T-cell (primary cell): ENCODE results near the gene PTK6. TPM values are rescaled to one million over a fixed set of nuclear protein-coding genes. Genes with fewer than 3 reads are reported as not detected.

ENCODE experiments used
- ATAC-seq, 4 experiments: fragments of 200-7000 bp in 3 of 4; fragments of 150-1000 bp in 1 of 4; cut with Tn5 transposase; replicated peaks in 1 of 4; 1 replicate in 3 of 4; 2 replicates in 1 of 4; pipeline ENCODE4 v1.10.0; 2021; ENCODE audit warnings: moderate library complexity in 3 of 4, mild to moderate bottlenecking in 2 of 4, moderate number of reproducible peaks in 1 of 4
- CTCF ChIA-PET, 2 donors: fragments of 300-600 bp; sonication (Branson Sonifier 250); formaldehyde crosslinking; loops; one replicate each; lab custom pipeline; 2022; ENCODE audit warnings: antibody characterized with exemption in 2 of 2; lab: Charles Lee
- POLR2A ChIA-PET, 2 donors: fragments of 300-600 bp; sonication (Branson Sonifier 250); formaldehyde crosslinking; loops; one replicate each; lab custom pipeline; 2022; ENCODE audit warnings: antibody characterized with exemption in 2 of 2; lab: Charles Lee
- DNase-seq, 35 experiments: peaks; one replicate each; pipeline versions ENCODE4 v3.0.0 to v3.0.0-alpha.2; 2013 to 2023
- H3K27ac ChIP-seq: one replicate; pipeline ENCODE4 v1.5.1; 2013; ENCODE audit warnings: low read length
- H3K27me3 ChIP-seq, 2 experiments: replicated peaks in 1 of 2; 1 replicate in 1 of 2; 2 replicates in 1 of 2; pipeline versions ENCODE4 v1.6.1 to v1.7.0; 2013; ENCODE audit warnings: low read length in 1 of 2, mixed read lengths in 1 of 2; ENCODE audit not compliant: control insufficient read depth in 2 of 2, insufficient read depth in 2 of 2; ENCODE audit errors: extremely low read depth in 1 of 2
- H3K36me3 ChIP-seq, 2 donors: 1 replicate in 1 of 2; 2 replicates in 1 of 2; pipeline versions ENCODE4 v1.6.1 to v1.7.0; 2013; ENCODE audit warnings: low read length in 1 of 2; ENCODE audit not compliant: control insufficient read depth in 2 of 2, insufficient read depth in 1 of 2; ENCODE audit errors: extremely low read depth in 1 of 2
- H3K4me1 ChIP-seq, 2 experiments: 1 replicate in 1 of 2; 2 replicates in 1 of 2; pipeline versions ENCODE4 v1.6.1 to v1.7.0; 2013; ENCODE audit warnings: low read length in 2 of 2, mixed read lengths in 1 of 2; ENCODE audit not compliant: insufficient read depth in 2 of 2, control insufficient read depth in 1 of 2; ENCODE audit errors: extremely low read depth in 1 of 2
- H3K4me3 ChIP-seq, 2 donors: 1 replicate in 1 of 2; 2 replicates in 1 of 2; pipeline versions ENCODE4 v1.5.1 to v1.7.0; 2013; ENCODE audit warnings: mild to moderate bottlenecking in 2 of 2, low read length in 1 of 2, moderate library complexity in 1 of 2; ENCODE audit not compliant: control insufficient read depth in 1 of 2; ENCODE audit errors: extremely low read depth in 1 of 2
- H3K9me3 ChIP-seq: 2 replicates; pipeline ENCODE4 v1.7.0; 2013
- H3K27ac Mint-ChIP-seq, 2 donors: one replicate each; pipeline ENCODE4 v1.8.0; 2020 to 2021; ENCODE audit warnings: mild to moderate bottlenecking in 2 of 2, mixed read lengths in 2 of 2
- H3K27me3 Mint-ChIP-seq, 2 donors: one replicate each; pipeline ENCODE4 v1.8.0; 2021 to 2022; ENCODE audit warnings: mixed read lengths in 2 of 2
- H3K36me3 Mint-ChIP-seq: one replicate; pipeline ENCODE4 v1.8.0; 2021; ENCODE audit warnings: mixed read lengths
- H3K4me1 Mint-ChIP-seq, 3 donors: one replicate each; pipeline ENCODE4 v1.8.0; 2020 to 2022; ENCODE audit warnings: mixed read lengths in 3 of 3, mild to moderate bottlenecking in 1 of 3
- H3K4me3 Mint-ChIP-seq, 3 donors: one replicate each; pipeline ENCODE4 v1.8.0; 2020 to 2022; ENCODE audit warnings: mild to moderate bottlenecking in 3 of 3, mixed read lengths in 3 of 3, moderate library complexity in 3 of 3
- H3K9me3 Mint-ChIP-seq, 3 donors: one replicate each; pipeline ENCODE4 v1.8.0; 2020 to 2022; ENCODE audit warnings: mixed read lengths in 3 of 3
- WGBS: methylation state at CpG from one replicate; pipeline ENCODE4 v1.1.5; 2013; ENCODE audit warnings: missing lambda C conversion rate; ENCODE audit not compliant: insufficient coverage; 5-methylcytosine and 5-hydroxymethylcytosine counted together
- total RNA-seq, 35 experiments: library from RNA in 6 of 35; stranded (reverse) in 6 of 35; fragments of 120-200 nt in 1 of 35; gene quantifications; one replicate each; pipeline versions ENCODE4 v1.2.1 to v1.2.4 and lab custom pipeline; 2013 to 2026

Gene PTK6
- total RNA-seq, 5 donors from 2014 or later (not counting 1 experiment from before 2014, with no cell fraction given) = 0.15 to 0.47 (median 0.23) TPM

GRCh38 chr20:63549019-63549418 is 11.8 kb upstream of the PTK6 start:
- 25% methylated on average over 4 of the region's 25 CpGs for WGBS
- CTCF ChIA-PET = no interaction called here

DNA sequence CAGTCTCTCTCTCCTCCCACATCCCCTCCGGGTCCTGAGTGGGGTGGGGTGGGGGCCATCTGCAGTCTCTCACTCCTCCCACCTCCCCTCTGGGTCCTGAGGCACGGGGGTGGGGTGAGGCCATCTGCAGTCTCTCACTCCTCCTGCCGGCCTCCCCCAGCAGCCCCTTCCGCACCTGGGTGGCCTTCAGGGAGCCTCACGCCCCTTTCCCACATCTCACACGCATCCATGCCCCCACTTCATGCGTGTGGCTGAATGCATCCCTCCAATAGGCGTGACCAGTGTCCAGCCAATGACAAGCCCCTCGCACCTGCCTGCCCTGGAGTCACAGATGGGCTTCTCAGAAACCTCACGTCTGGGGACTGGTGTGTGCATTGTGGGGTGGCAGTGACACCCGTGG is 11.4 kb upstream of the PTK6 start:
- H3K4me3 ChIP-seq = no peak overlapping the region
- H3K4me1 ChIP-seq = peaks cover 22 to 30% of the 10 kb centered on the region in 2 experiments
- H3K27ac ChIP-seq = no peak overlapping the region
- H3K27me3 Mint-ChIP-seq = peaks cover 0 to 10% of the 10 kb centered on the region in 2 donors
- peaks cover 14 to 27% (median 23%) of the 10 kb centered on the region in 3 donors for H3K4me1 Mint-ChIP-seq
- no peaks in the 10 kb centered on the region for H3K9me3 Mint-ChIP-seq
- no peak overlapping the region for H3K27ac Mint-ChIP-seq
- H3K4me3 Mint-ChIP-seq = no peak overlapping the region
- no peaks in the 10 kb centered on the region for H3K9me3 ChIP-seq
- ChIA-PET CTCF (no interaction called here), POLR2A (no interaction called here)
- no peaks in the 10 kb centered on the region for H3K36me3 ChIP-seq
- peaks cover 0 to 46% of the 10 kb centered on the region in 2 experiments for H3K27me3 ChIP-seq
- WGBS = 75% methylated on average over 9 of the region's 11 CpGs
- ATAC-seq (no peak), DNase-seq (no peak)
- no peaks in the 10 kb centered on the region for H3K36me3 Mint-ChIP-seq

More at GRCh38 chr20:63549019-63549418, 11.8 kb upstream of the PTK6 start:
- Mint-ChIP-seq H3K36me3 (no peaks in the 10 kb centered on the region), H3K4me3 (no peak overlapping the region), H3K4me1 (peaks cover 14 to 27% (median 19%) of the 10 kb centered on the region in 3 donors), H3K27me3 (peaks cover 0 to 10% of the 10 kb centered on the region in 2 donors), H3K27ac (no peak overlapping the region), H3K9me3 (no peaks in the 10 kb centered on the region)
- ATAC-seq (no peak), DNase-seq (no peak)
- Histone ChIP-seq H3K27me3 (peaks cover 0 to 46% of the 10 kb centered on the region in 2 experiments), H3K9me3 (no peaks in the 10 kb centered on the region), H3K4me3 (no peak overlapping the region), H3K27ac (no peak overlapping the region), H3K4me1 (peaks cover 22 to 35% of the 10 kb centered on the region in 2 experiments), H3K36me3 (no peaks in the 10 kb centered on the region)
- POLR2A ChIA-PET = no interaction called here

- POLR2A ChIA-PET = no interaction called here
Measured at GRCh38 chr20:63547725-63548480, 10.7 kb upstream of the PTK6 start, which contains the start of gene SRMS. Gene SRMS (minus strand): TSS chr20:63547749. CDS start chr20:63547463, 286 bp downstream.

DNA sequence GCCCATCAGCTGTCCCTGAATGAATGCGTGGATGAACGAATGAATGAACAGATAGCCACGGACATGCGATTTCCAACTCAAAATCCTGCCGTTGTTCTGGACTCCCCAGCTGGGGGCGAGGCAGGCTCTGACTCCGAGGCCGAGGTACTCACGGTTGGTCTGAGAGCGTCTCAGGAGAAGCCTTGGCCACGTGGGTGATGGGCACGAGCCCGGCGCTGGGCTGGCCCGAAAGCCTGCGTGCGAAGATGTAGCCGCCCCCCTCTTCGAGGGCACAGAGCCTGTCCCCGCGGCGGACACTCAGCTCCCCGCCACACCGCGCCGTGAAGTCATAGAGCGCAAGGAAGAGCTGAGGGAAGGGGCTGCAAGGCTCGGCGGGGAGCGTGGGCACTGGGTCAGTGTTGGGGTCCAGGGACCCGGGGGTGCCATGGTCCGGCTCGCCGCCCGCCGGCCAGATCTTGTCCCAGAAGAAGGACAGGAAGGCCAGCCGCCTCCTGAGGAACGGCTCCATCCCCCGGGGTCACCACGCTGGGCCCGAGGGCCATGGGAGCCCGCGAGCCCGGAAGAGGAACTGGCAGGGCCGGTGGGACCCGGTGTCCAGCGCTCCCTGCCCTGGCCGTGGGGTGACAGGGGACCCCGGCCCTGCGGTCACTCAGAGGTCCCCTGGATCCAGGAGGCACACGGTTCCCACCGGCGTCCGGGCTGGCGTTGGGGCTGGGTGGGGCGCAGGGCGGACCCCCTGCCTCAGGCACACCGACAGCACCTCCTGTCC is 10.0 kb upstream of the PTK6 start:
- no peaks in the 10 kb centered on the region for H3K9me3 Mint-ChIP-seq
- H3K9me3 ChIP-seq = no peaks in the 10 kb centered on the region
- H3K4me3 ChIP-seq = no peak overlapping the region
- DNase-seq (no peak), ATAC-seq (no peak)
- H3K27ac ChIP-seq = no peak overlapping the region
- H3K4me3 Mint-ChIP-seq = no peak overlapping the region
- peak overlapping the region in 1 of 2 donors; percentile 27 for H3K27ac Mint-ChIP-seq
- POLR2A ChIA-PET = no interaction called here
- peaks cover 0 to 10% of the 10 kb centered on the region in 2 donors for H3K27me3 Mint-ChIP-seq
- CTCF ChIA-PET = interaction anchor here (0.6 to 0.7 kb wide), 2 partner anchors 321 to 364 kb away, joined by 3 read pairs; no protein-coding TSS in a partner anchor
- peaks cover 0 to 46% of the 10 kb centered on the region in 2 experiments for H3K27me3 ChIP-seq
- 67% methylated on average over 58 of the region's 58 CpGs for WGBS
- no peaks in the 10 kb centered on the region for H3K36me3 Mint-ChIP-seq
- peaks cover 15 to 20% of the 10 kb centered on the region in 2 experiments for H3K4me1 ChIP-seq
- no peaks in the 10 kb centered on the region for H3K36me3 ChIP-seq
- H3K4me1 Mint-ChIP-seq = peaks cover 4 to 18% (median 13%) of the 10 kb centered on the region in 3 donors

More at GRCh38 chr20:63547725-63548480, 10.7 kb upstream of the PTK6 start, which contains the start of gene SRMS:
- no peaks in the 10 kb centered on the region for H3K9me3 Mint-ChIP-seq
- no peak within 1 kb of the TSS for H3K27ac ChIP-seq
- no peak for ATAC-seq
- no peaks in the 10 kb centered on the region for H3K36me3 ChIP-seq
- CTCF ChIA-PET = interaction anchor here in 1 of 2 donors (0.6 kb wide), 1 partner anchor 320 kb away, joined by 3 read pairs; no protein-coding TSS in a partner anchor
- no peaks in the 10 kb centered on the region for H3K9me3 ChIP-seq
- no peaks in the 10 kb centered on the region for H3K36me3 Mint-ChIP-seq
- H3K27me3 ChIP-seq = peaks cover 0 to 46% of the 10 kb centered on the region in 2 experiments
- WGBS = 60% methylated on average over 27 of the region's 35 CpGs
- H3K4me3 ChIP-seq = no peak within 1 kb of the TSS
- H3K4me3 Mint-ChIP-seq = no peak within 1 kb of the TSS
- peak within 1 kb of the TSS in 1 of 2 donors; percentile 27 for H3K27ac Mint-ChIP-seq
- peaks cover 11 to 24% (median 21%) of the 10 kb centered on the region in 3 donors for H3K4me1 Mint-ChIP-seq
- no peak for DNase-seq
- peaks cover 0 to 10% of the 10 kb centered on the region in 2 donors for H3K27me3 Mint-ChIP-seq
- peaks cover 20 to 24% of the 10 kb centered on the region in 2 experiments for H3K4me1 ChIP-seq

DNA sequence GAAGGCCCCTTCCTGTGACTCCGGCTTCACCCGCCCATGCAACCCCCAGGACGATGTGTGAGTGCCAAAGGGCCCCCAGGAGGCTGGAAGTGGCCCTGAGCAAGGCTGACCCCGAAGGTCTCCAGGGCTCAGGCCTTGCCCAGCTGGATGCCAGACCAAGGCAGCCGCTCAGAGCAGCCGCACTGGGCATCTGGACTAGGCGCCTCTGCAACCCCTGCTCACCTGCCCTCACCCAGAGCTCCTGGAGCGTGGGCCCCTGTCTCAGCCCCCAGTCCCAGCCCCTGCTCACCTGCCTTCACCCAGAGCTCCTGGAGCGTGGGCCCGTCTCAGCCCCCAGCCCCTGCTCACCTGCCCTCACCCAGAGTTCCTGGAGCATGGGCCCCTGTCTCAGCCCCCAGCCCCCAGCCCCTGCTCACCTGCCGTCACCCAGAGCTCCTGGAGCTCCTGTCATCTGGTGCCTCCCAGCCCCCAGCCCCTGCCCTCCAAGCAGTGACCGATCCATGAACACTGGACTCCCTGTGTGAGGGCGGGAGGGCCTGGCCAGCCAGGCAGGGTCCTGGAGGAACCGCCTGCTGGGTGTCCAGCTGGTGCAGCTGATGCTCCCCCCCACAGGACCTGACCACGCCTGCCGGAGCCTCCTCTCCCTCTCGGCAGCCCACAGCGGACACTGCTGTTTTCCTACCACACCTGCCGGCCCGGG is 9.2 kb upstream of the PTK6 start:
- Histone ChIP-seq H3K9me3 (no peaks in the 10 kb centered on the region), H3K27me3 (peaks cover 0 to 43% of the 10 kb centered on the region in 2 experiments), H3K36me3 (no peaks in the 10 kb centered on the region), H3K4me3 (no peak overlapping the region), H3K27ac (no peak overlapping the region), H3K4me1 (peaks cover 11 to 15% of the 10 kb centered on the region in 2 experiments)
- Mint-ChIP-seq H3K27ac (no peak overlapping the region), H3K4me3 (no peak overlapping the region), H3K9me3 (no peaks in the 10 kb centered on the region), H3K27me3 (peaks cover 0 to 10% of the 10 kb centered on the region in 2 donors), H3K4me1 (peaks cover 4 to 16% (median 11%) of the 10 kb centered on the region in 3 donors), H3K36me3 (no peaks in the 10 kb centered on the region)
- no peak for DNase-seq
- CTCF ChIA-PET = interaction anchor here in 1 of 2 donors (0.7 kb wide), 1 partner anchor 365 kb away, joined by 3 read pairs; no protein-coding TSS in a partner anchor
- WGBS = 84% methylated on average over 17 of the region's 20 CpGs
- ATAC-seq = no peak
- POLR2A ChIA-PET = no interaction called here
